Smooth muscle cell (in vitro differentiated cells): ENCODE measurements around the gene LDAF1. TPM values are rescaled to one million over a fixed set of nuclear protein-coding genes. Genes with fewer than 3 reads are reported as not detected.

Experiments
- polyA plus RNA-seq: library from polyadenylated mRNA; unstranded; fragments of >200 nt; fragmentation: Nextera tagmentation; extraction: Ambion mirVana; gene quantifications from 2 replicates; pipeline ENCODE4 v1.2.1, GENCODE V29; 2016
- total RNA-seq: library from RNA; depleted of rRNA; stranded (reverse); fragments of >200 nt; gene quantifications from 2 replicates; pipeline ENCODE4 v1.2.3, GENCODE V29; 2014

LDAF1 gene
- total and polyA plus RNA-seq, 2 experiments from 2014 or later: 16.2 to 21.0 TPM

Other genes starting within 250 kb of the LDAF1 start
- not detected in 2 replicates for gene DNAH3, start 7.8 kb upstream of the LDAF1 start, total RNA-seq
- gene DNAH3, start 7.8 kb upstream of the LDAF1 start, polyA plus RNA-seq: not detected in 2 replicates
- not detected in 2 replicates for gene ZP2, start 52.9 kb downstream of the LDAF1 start, total RNA-seq
- gene ZP2, start 52.9 kb downstream of the LDAF1 start, polyA plus RNA-seq: not detected in 2 replicates
- gene ANKS4B, start 75.0 kb downstream of the LDAF1 start, total RNA-seq: not detected in 2 replicates
- not detected in 2 replicates for gene ANKS4B, start 75.0 kb downstream of the LDAF1 start, polyA plus RNA-seq
- gene CRYM, start 119.6 kb downstream of the LDAF1 start, total RNA-seq: 0.31 TPM in 1 of 2 replicates, not detected in the other
- not detected in 2 replicates for gene CRYM, start 119.6 kb downstream of the LDAF1 start, polyA plus RNA-seq